H1 (cell line): Measurements from ENCODE around the gene FHIP1B. TPM values are rescaled to one million over a fixed set of nuclear protein-coding genes. Genes with fewer than 3 reads are reported as not detected.

Experiments
- BRCA1 ChIP-seq: IDR thresholded peaks from 2 replicates; pipeline ENCODE4 v1.6.1; 2012; ENCODE audit warnings: low read depth, low read length, improper control_type of control experiment
- CTBP2 ChIP-seq: IDR thresholded peaks from 2 replicates; pipeline ENCODE4 v1.7.0; 2011; ENCODE audit warnings: borderline replicate concordance, mild to moderate bottlenecking, moderate library complexity, mixed read lengths, low read length; ENCODE audit not compliant: insufficient read depth, insufficient read length
- GABPA ChIP-seq: IDR thresholded peaks from 2 replicates; pipeline ENCODE4 v1.6.1; 2011; ENCODE audit warnings: mild to moderate bottlenecking, low read length, moderate library complexity, borderline replicate concordance; ENCODE audit not compliant: insufficient read depth
- KDM5A ChIP-seq: fragments of 200-600 bp; IDR thresholded peaks from 2 replicates; pipeline ENCODE4 v1.7.1; 2012; ENCODE audit warnings: mild to moderate bottlenecking, low read length, inconsistent platforms, mixed read lengths
- POLR2A ChIP-seq, 2 experiments: IDR thresholded peaks; 1 replicate in 1 of 2; 2 replicates in 1 of 2; pipeline ENCODE4 v1.6.1; 2011; ENCODE audit warnings: low read depth in 2 of 2, low read length in 2 of 2, mild to moderate bottlenecking in 2 of 2; ENCODE audit errors: control extremely low read depth in 1 of 2
- RXRA ChIP-seq: IDR thresholded peaks from 2 replicates; pipeline ENCODE4 v1.6.1; 2011; ENCODE audit warnings: low read depth, mild to moderate bottlenecking, low read length, moderate library complexity; ENCODE audit not compliant: insufficient read depth
- SIX5 ChIP-seq: IDR thresholded peaks from 2 replicates; pipeline ENCODE4 v1.6.1; 2011; ENCODE audit warnings: mild to moderate bottlenecking, low read depth, low read length
- SP2 ChIP-seq: IDR thresholded peaks from 2 replicates; pipeline ENCODE4 v1.6.1; 2012; ENCODE audit warnings: mild to moderate bottlenecking, low read length, inconsistent platforms
- SUZ12 ChIP-seq: fragments of 200-600 bp; sonication (generic); IDR thresholded peaks from 2 replicates; pipeline ENCODE4 v1.6.1; 2012; ENCODE audit warnings: mild to moderate bottlenecking, inconsistent platforms, low read length, moderate library complexity, mixed read lengths
- TCF12 ChIP-seq: IDR thresholded peaks from 2 replicates; pipeline ENCODE4 v1.6.1; 2011; ENCODE audit warnings: low read depth, mild to moderate bottlenecking, low read length
- polyA plus RNA-seq, 7 experiments: library from polyadenylated mRNA; depleted of rRNA in 3 of 7; stranded (reverse) in 5 of 7; unstranded in 2 of 7; fragments of >200 nt in 5 of 7; fragments of 200-250 nt in 2 of 7; gene quantifications; 1 replicate in 5 of 7; 2 replicates in 1 of 7; 4 replicates in 1 of 7; pipeline versions ENCODE4 v1.2.1 to v1.2.3, GENCODE V29; 2011 to 2013; ENCODE audit warnings: missing spikeins in 2 of 7, mixed read lengths in 2 of 7
- total RNA-seq: library from RNA; stranded (reverse); fragmentation: NEBNext Ultra II Directional; extraction: Animal tissue kit (Norgen Biotek cat#: 25700); gene quantifications from 2 replicates; pipeline ENCODE4 v1.2.1, GENCODE V29; 2021
- TF ChIP-seq, protein P1 (sequence below): fragments of 300-600 bp; sonication (generic); IDR thresholded peaks from 2 replicates; pipeline ENCODE4 v1.7.1; 2012; ENCODE audit warnings: low read length, moderate library complexity, mild to moderate bottlenecking, inconsistent platforms; ENCODE audit not compliant: insufficient replicate concordance

FHIP1B gene
- total and polyA plus RNA-seq, 2 of the 8 experiments (the other 6 are each of a cell fraction or from before 2014, with no cell fraction given) = 16.8 to 41.9 TPM

GRCh38 chr11:6234387-6235107 is at the start of gene FHIP1B (continued):
- TF ChIP-seq, protein P1, sequence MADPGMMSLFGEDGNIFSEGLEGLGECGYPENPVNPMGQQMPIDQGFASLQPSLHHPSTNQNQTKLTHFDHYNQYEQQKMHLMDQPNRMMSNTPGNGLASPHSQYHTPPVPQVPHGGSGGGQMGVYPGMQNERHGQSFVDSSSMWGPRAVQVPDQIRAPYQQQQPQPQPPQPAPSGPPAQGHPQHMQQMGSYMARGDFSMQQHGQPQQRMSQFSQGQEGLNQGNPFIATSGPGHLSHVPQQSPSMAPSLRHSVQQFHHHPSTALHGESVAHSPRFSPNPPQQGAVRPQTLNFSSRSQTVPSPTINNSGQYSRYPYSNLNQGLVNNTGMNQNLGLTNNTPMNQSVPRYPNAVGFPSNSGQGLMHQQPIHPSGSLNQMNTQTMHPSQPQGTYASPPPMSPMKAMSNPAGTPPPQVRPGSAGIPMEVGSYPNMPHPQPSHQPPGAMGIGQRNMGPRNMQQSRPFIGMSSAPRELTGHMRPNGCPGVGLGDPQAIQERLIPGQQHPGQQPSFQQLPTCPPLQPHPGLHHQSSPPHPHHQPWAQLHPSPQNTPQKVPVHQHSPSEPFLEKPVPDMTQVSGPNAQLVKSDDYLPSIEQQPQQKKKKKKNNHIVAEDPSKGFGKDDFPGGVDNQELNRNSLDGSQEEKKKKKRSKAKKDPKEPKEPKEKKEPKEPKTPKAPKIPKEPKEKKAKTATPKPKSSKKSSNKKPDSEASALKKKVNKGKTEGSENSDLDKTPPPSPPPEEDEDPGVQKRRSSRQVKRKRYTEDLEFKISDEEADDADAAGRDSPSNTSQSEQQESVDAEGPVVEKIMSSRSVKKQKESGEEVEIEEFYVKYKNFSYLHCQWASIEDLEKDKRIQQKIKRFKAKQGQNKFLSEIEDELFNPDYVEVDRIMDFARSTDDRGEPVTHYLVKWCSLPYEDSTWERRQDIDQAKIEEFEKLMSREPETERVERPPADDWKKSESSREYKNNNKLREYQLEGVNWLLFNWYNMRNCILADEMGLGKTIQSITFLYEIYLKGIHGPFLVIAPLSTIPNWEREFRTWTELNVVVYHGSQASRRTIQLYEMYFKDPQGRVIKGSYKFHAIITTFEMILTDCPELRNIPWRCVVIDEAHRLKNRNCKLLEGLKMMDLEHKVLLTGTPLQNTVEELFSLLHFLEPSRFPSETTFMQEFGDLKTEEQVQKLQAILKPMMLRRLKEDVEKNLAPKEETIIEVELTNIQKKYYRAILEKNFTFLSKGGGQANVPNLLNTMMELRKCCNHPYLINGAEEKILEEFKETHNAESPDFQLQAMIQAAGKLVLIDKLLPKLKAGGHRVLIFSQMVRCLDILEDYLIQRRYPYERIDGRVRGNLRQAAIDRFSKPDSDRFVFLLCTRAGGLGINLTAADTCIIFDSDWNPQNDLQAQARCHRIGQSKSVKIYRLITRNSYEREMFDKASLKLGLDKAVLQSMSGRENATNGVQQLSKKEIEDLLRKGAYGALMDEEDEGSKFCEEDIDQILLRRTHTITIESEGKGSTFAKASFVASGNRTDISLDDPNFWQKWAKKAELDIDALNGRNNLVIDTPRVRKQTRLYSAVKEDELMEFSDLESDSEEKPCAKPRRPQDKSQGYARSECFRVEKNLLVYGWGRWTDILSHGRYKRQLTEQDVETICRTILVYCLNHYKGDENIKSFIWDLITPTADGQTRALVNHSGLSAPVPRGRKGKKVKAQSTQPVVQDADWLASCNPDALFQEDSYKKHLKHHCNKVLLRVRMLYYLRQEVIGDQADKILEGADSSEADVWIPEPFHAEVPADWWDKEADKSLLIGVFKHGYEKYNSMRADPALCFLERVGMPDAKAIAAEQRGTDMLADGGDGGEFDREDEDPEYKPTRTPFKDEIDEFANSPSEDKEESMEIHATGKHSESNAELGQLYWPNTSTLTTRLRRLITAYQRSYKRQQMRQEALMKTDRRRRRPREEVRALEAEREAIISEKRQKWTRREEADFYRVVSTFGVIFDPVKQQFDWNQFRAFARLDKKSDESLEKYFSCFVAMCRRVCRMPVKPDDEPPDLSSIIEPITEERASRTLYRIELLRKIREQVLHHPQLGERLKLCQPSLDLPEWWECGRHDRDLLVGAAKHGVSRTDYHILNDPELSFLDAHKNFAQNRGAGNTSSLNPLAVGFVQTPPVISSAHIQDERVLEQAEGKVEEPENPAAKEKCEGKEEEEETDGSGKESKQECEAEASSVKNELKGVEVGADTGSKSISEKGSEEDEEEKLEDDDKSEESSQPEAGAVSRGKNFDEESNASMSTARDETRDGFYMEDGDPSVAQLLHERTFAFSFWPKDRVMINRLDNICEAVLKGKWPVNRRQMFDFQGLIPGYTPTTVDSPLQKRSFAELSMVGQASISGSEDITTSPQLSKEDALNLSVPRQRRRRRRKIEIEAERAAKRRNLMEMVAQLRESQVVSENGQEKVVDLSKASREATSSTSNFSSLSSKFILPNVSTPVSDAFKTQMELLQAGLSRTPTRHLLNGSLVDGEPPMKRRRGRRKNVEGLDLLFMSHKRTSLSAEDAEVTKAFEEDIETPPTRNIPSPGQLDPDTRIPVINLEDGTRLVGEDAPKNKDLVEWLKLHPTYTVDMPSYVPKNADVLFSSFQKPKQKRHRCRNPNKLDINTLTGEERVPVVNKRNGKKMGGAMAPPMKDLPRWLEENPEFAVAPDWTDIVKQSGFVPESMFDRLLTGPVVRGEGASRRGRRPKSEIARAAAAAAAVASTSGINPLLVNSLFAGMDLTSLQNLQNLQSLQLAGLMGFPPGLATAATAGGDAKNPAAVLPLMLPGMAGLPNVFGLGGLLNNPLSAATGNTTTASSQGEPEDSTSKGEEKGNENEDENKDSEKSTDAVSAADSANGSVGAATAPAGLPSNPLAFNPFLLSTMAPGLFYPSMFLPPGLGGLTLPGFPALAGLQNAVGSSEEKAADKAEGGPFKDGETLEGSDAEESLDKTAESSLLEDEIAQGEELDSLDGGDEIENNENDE = no peak
- no peak for TF ChIP-seq KDM5A
- TF ChIP-seq SIX5 = no peak
- TF ChIP-seq POLR2A (IDR thresholded peaks at IDR 0.05; ENCODE audit: control extremely low read depth in 1 of 2, low read depth in 2 of 2, low read length in 2 of 2) = no peak
- no peak for TF ChIP-seq TCF12
- TF ChIP-seq RXRA = no peak
- no peak for TF ChIP-seq SP2
- TF ChIP-seq GABPA = no peak
- TF ChIP-seq SUZ12 = no peak
- TF ChIP-seq CTBP2 = no peak
- TF ChIP-seq BRCA1 = no peak
